Measurements from ENCODE around the gene ATP10B. TPM values are rescaled to one million over a fixed set of nuclear protein-coding genes. Genes with fewer than 3 reads are reported as not detected.

Gene ATP10B
- polyA plus RNA-seq, 3 donors: not detected

- Mint-ChIP-seq H3K4me1 (peaks cover 12% of the 10 kb centered on the region), H3K36me3 (no peaks in the 10 kb centered on the region), H3K4me3 (no peak overlapping the region), H3K27me3 (ENCODE audit: low read depth in 3 of 3) (peaks cover 2 to 3% (median 2%) of the 10 kb centered on the region in 3 donors), H3K27ac (no peak overlapping the region), H3K9me3 (no peaks in the 10 kb centered on the region)
- H3K9me3 ChIP-seq (replicated peaks in 1 of 2; ENCODE audit: control insufficient read depth in 1 of 2, insufficient read depth in 1 of 2, low read length in 2 of 2): no peaks in the 10 kb centered on the region
- no peak for DNase-seq
- H3K4me1 ChIP-seq (ENCODE audit: control insufficient read depth in 1 of 2, insufficient read depth in 2 of 2, low read length in 2 of 2): peaks cover 13 to 14% of the 10 kb centered on the region in 2 donors
- no peak for TF ChIP-seq CTCF (IDR thresholded peaks at IDR 0.05)
- H4K20me1 ChIP-seq (ENCODE audit: insufficient read depth, low read length): no peaks in the 10 kb centered on the region
- H3K4me3 ChIP-seq (replicated peaks in 1 of 3; ENCODE audit: low read depth in 2 of 3, low read length in 3 of 3): no peak overlapping the region
- H2AFZ ChIP-seq (ENCODE audit: insufficient read depth, low read depth, low read length, poor library complexity, severe bottlenecking): no peak overlapping the region
- H3K4me2 ChIP-seq (replicated peaks; ENCODE audit: extremely low read depth, low read length, poor library complexity, severe bottlenecking): no peak overlapping the region
- no peaks in the 10 kb centered on the region for H3K79me2 ChIP-seq (ENCODE audit: insufficient read depth, low read length)
- H3K36me3 ChIP-seq (replicated peaks in 1 of 2; ENCODE audit: control insufficient read depth in 1 of 2, insufficient read depth in 2 of 2, low read length in 2 of 2): no peaks in the 10 kb centered on the region
- no peaks in the 10 kb centered on the region for H3K27me3 ChIP-seq (ENCODE audit: control insufficient read depth in 2 of 2, insufficient read depth in 2 of 2, low read length in 2 of 2)
- intact Hi-C loops (cut with micrococcal nuclease): no loop called here
- H3K27ac ChIP-seq (ENCODE audit: low read depth in 1 of 2, low read length in 2 of 2): no peak overlapping the region
- H3K9ac ChIP-seq (ENCODE audit: insufficient read depth, low read length, poor library complexity, severe bottlenecking): no peak overlapping the region
These were observed 206.0 kb downstream of the ATP10B start for GRCh38 chr5:160646033-160646432.

- Histone ChIP-seq H4K20me1 (ENCODE audit: insufficient read depth, low read length) (no peaks in the 10 kb centered on the region), H3K27ac (ENCODE audit: low read depth in 1 of 2, low read length in 2 of 2) (no peak overlapping the region), H3K79me2 (ENCODE audit: insufficient read depth, low read length) (no peaks in the 10 kb centered on the region), H2AFZ (ENCODE audit: insufficient read depth, low read depth, low read length, poor library complexity, severe bottlenecking) (peak overlapping the region; percentile 32), H3K27me3 (ENCODE audit: control insufficient read depth in 2 of 2, insufficient read depth in 2 of 2, low read length in 2 of 2) (no peaks in the 10 kb centered on the region), H3K9me3 (replicated peaks in 1 of 2; ENCODE audit: control insufficient read depth in 1 of 2, insufficient read depth in 1 of 2, low read length in 2 of 2) (no peaks in the 10 kb centered on the region), H3K4me2 (replicated peaks; ENCODE audit: extremely low read depth, low read length, poor library complexity, severe bottlenecking) (peak overlapping the region; percentile 51), H3K9ac (ENCODE audit: insufficient read depth, low read length, poor library complexity, severe bottlenecking) (no peak overlapping the region), H3K4me3 (replicated peaks in 1 of 3; ENCODE audit: low read depth in 2 of 3, low read length in 3 of 3) (peak overlapping the region in 1 of 3 experiments; percentile 38), H3K36me3 (replicated peaks in 1 of 2; ENCODE audit: control insufficient read depth in 1 of 2, insufficient read depth in 2 of 2, low read length in 2 of 2) (no peaks in the 10 kb centered on the region), H3K4me1 (ENCODE audit: control insufficient read depth in 1 of 2, insufficient read depth in 2 of 2, low read length in 2 of 2) (peaks cover 17 to 21% of the 10 kb centered on the region in 2 donors)
- peak; percentile 42 to 72 (median 54) for DNase-seq
- WGBS (ENCODE audit: insufficient coverage): no CpG with 5 or more reads among the region's 4 CpGs
- intact Hi-C loops (cut with micrococcal nuclease): no loop called here
- Mint-ChIP-seq H3K27me3 (ENCODE audit: low read depth in 3 of 3) (peaks cover 2 to 5% (median 4%) of the 10 kb centered on the region in 3 donors), H3K4me1 (peaks cover 20% of the 10 kb centered on the region), H3K4me3 (peak overlapping the region in 1 of 2 donors; percentile 56), H3K9me3 (peaks cover 0 to 3% (median 0%) of the 10 kb centered on the region in 7 donors), H3K36me3 (no peaks in the 10 kb centered on the region), H3K27ac (peak overlapping the region in 4 of 7 donors; percentile 11 to 83 (median 61))
- TF ChIP-seq CTCF (IDR thresholded peaks at IDR 0.05): no peak
These were observed 208.3 kb downstream of the ATP10B start for GRCh38 chr5:160643616-160644240.

All from CD14-positive monocyte (primary cell).